GM12874 (cell line): ENCODE results near the gene CHP1.

Experiments
- TF ChIP-seq, protein P1 (sequence below): IDR thresholded peaks from 2 replicates; pipeline ENCODE4 v1.5.1; 2011; ENCODE audit warnings: low read depth, mild to moderate bottlenecking, control low read depth, low read length, moderate library complexity; ENCODE audit not compliant: insufficient read depth

CHP1 gene

GRCh38 chr15:41230650-41231421 is at the start of gene CHP1, which contains the start of gene EXD1:
CHP1 (plus strand) TSS chr15:41231268; CDS start chr15:41231383, 115 bp downstream.
EXD1 (minus strand) TSS chr15:41230757; CDS start chr15:41226575, 4,182 bp downstream.
- TF ChIP-seq, protein P1, sequence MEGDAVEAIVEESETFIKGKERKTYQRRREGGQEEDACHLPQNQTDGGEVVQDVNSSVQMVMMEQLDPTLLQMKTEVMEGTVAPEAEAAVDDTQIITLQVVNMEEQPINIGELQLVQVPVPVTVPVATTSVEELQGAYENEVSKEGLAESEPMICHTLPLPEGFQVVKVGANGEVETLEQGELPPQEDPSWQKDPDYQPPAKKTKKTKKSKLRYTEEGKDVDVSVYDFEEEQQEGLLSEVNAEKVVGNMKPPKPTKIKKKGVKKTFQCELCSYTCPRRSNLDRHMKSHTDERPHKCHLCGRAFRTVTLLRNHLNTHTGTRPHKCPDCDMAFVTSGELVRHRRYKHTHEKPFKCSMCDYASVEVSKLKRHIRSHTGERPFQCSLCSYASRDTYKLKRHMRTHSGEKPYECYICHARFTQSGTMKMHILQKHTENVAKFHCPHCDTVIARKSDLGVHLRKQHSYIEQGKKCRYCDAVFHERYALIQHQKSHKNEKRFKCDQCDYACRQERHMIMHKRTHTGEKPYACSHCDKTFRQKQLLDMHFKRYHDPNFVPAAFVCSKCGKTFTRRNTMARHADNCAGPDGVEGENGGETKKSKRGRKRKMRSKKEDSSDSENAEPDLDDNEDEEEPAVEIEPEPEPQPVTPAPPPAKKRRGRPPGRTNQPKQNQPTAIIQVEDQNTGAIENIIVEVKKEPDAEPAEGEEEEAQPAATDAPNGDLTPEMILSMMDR, result peak; percentile 97

DNA sequence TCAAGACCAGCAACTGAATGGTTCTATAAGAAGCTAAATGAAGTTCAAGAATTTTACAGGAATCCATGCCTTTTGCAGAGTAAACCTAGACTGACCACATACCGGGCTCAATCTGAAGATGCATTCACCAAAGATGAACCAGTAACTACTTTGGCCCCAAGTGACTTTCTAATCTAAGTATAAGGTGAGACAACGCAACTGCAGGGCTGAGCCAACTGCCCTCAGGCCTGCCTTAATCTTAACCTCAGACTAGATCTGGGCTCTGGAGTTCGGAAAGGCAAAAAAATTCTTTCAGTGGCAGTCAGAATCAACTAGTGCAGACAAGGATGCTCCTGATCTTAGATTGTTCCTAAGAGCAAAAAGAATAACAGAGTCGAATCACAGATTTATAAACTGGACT is 48.8 kb upstream of the CHP1 start:
- TF ChIP-seq, protein P1, result no peak

- TF ChIP-seq, protein P1, result no peak
These were observed 47.5 kb upstream of the CHP1 start for GRCh38 chr15:41183581-41183980.

DNA sequence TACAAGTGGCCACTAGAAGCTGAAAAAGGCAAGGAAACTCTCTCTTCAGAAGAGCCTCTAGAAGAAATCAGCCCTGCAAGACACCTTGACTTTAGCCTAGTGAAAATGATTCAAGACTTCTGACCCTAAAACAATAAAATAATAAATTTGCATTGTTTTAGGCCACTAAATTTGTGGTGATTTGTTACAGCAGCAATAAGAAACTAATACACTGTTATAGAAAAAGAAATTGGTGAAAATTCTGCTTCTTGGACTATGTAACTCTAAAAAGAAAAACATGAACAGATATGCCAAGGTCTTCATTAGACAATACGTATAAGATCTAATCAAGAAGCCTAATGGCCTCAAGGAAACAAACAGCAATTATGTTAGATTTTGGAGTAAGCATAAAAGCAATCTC is 36.6 kb upstream of the CHP1 start:
- TF ChIP-seq, protein P1, result no peak

DNA sequence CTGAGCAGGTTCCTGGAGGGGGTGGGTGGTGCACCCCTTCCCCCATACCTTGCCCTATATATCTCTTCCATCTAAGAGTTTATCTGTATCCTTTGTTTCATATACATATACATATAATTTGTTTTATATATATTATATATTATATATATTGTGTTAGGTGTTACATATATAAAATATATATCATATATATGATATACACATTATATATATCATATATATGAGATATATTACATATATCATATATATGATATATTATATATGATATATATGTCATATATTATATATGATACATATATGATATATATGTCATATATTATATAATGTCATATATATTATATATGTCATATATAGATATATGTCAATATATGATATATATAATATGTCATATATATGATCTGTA is 31.6 kb upstream of the CHP1 start:
- TF ChIP-seq, protein P1, result no peak

DNA sequence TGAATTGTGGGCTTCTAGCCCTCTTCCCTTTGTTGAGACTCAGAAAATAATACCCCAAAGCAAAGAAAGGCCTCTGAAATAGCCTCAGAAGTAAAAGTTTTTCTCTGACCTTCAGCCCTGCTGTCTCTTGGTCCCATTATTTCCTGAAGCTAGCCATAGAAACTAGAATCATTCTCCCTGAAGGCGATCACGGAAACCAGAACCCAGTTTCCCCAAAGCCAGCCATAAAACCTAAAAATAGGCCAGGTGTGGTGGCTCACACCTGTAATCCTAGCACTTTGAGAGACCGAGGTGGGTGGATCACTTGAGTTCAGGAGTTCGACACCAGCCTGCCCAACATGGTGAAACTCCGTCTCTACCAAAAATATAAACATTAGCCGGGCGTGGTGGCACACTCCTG is 27.7 kb upstream of the CHP1 start:
- TF ChIP-seq, protein P1, result no peak

- TF ChIP-seq, protein P1, result no peak
These were observed 25.8 kb upstream of the CHP1 start for GRCh38 chr15:41205315-41205714.
